Right lobe of liver (tissue), 6 donors: ENCODE measurements around the gene GRM5. TPM values are rescaled to one million over a fixed set of nuclear protein-coding genes. Genes with fewer than 3 reads are reported as not detected.

Experiments used
- ATAC-seq, 4 donors: fragments of 200-7000 bp; cut with Tn5 transposase; one replicate each; pipeline ENCODE4 v1.9.1; 2020; ENCODE audit warnings: mild to moderate bottlenecking in 4 of 4, moderate library complexity in 4 of 4
- DNase-seq, 3 donors: peaks; one replicate each; pipeline ENCODE4 v3.0.0-alpha.2; 2020
- H3K27ac ChIP-seq, 3 donors: fragments of 200-600 bp; one replicate each; pipeline ENCODE4 v1.8.0; 2022
- H3K27me3 ChIP-seq, 2 donors: fragments of 200-600 bp; one replicate each; pipeline ENCODE4 v1.8.0; 2022
- H3K36me3 ChIP-seq, 4 donors: fragments of 200-600 bp; sonication (generic) in 1 of 4; one replicate each; pipeline versions ENCODE4 v1.5.1 to v1.8.0; 2017 to 2022; ENCODE audit warnings: control low read depth in 1 of 4
- H3K4me1 ChIP-seq, 4 donors: fragments of 200-600 bp; sonication (generic) in 1 of 4; one replicate each; pipeline versions ENCODE4 v1.5.1 to v1.8.0; 2017 to 2022; ENCODE audit warnings: control low read depth in 1 of 4
- H3K4me3 ChIP-seq, 3 donors: fragments of 200-600 bp; one replicate each; pipeline ENCODE4 v1.8.0; 2022
- H3K9me3 ChIP-seq, 4 donors: fragments of 200-600 bp; sonication (generic) in 1 of 4; one replicate each; pipeline versions ENCODE4 v1.5.1 to v1.8.0; 2017 to 2022; ENCODE audit warnings: control low read depth in 1 of 4
- CTCF ChIP-seq, 4 donors: fragments of 200-600 bp in 3 of 4; fragments of 450-650 bp in 1 of 4; IDR thresholded peaks; one replicate each; pipeline versions ENCODE4 v1.5.1 to v1.8.0; 2016 to 2022; ENCODE audit warnings: antibody characterized with exemption in 4 of 4, mild to moderate bottlenecking in 2 of 4
- POLR2A ChIP-seq: fragments of 450-650 bp; IDR thresholded peaks from one replicate; pipeline ENCODE4 v1.6.1; 2017; ENCODE audit warnings: antibody characterized with exemption, mild to moderate bottlenecking
- WGBS: methylation state at CpG from one replicate; pipeline ENCODE4 v1.1.6; 2018; ENCODE audit warnings: low coverage, low lambda C conversion rate; ENCODE audit not compliant: insufficient coverage; ENCODE audit errors: missing lambda C conversion rate; 5-methylcytosine and 5-hydroxymethylcytosine counted together
- intact Hi-C, 2 donors: fragments of 100-400 bp; cut with DNase I; formaldehyde crosslinking; loops; one replicate each; pipeline versions ENCODE4 v1.11.2 to v1.14.1; 2022
- total RNA-seq, 6 experiments: library from RNA; depleted of rRNA in 2 of 6; stranded (reverse); fragments of >200 nt in 2 of 6; fragmentation: NEBNext Ultra II Directional in 3 of 6; extraction: Animal tissue kit (Norgen Biotek cat#: 25700) in 3 of 6; gene quantifications; one replicate each; pipeline versions ENCODE4 v1.1.0 to v1.2.4, GENCODE V29; 2016 to 2023
- donor health status: DM: no; HTN: yes; CAD: no.
- donor health status: DM: no; HTN: no; CAD: no.
- donor health status: DM: no; HTN: no; CAD: no.
- donor health status: DM: no; HTN: yes; CAD: no.
- donor health status: DM: no; HTN: yes; CAD: no.

GRM5 gene
- total RNA-seq, 6 experiments from 2014 or later: not detected

GRCh38 chr11:88680806-88681205 lies 385.0 kb downstream of the GRM5 start:
- Histone ChIP-seq H3K9me3 (no peaks in the 10 kb centered on the region), H3K4me1 (no peaks in the 10 kb centered on the region), H3K27me3 (no peaks in the 10 kb centered on the region), H3K36me3 (no peaks in the 10 kb centered on the region), H3K27ac (no peak overlapping the region), H3K4me3 (no peak overlapping the region)
- ATAC-seq (no peak), DNase-seq (no peak)
- 90% methylated on average over 1 of the region's 1 CpG for WGBS
- intact Hi-C loops: no loop called here
- TF ChIP-seq POLR2A (no peak), CTCF (IDR thresholded peaks at IDR 0.05) (no peak)

- no peak overlapping the region for H3K27ac ChIP-seq
These were observed 399.4 kb downstream of the GRM5 start for GRCh38 chr11:88666364-88666763.

GRCh38 chr11:88657076-88657738 lies 408.6 kb downstream of the GRM5 start:
- Histone ChIP-seq H3K9me3 (no peaks in the 10 kb centered on the region), H3K4me1 (no peaks in the 10 kb centered on the region), H3K27me3 (no peaks in the 10 kb centered on the region), H3K4me3 (no peak overlapping the region), H3K27ac (no peak overlapping the region), H3K36me3 (no peaks in the 10 kb centered on the region)
- WGBS: 40% methylated on average over 1 of the region's 1 CpG
- TF ChIP-seq POLR2A (no peak), CTCF (IDR thresholded peaks at IDR 0.05) (no peak)
- no peak for DNase-seq
- intact Hi-C loops: no loop called here
- no peak for ATAC-seq

More at GRCh38 chr11:88666364-88666763, 399.4 kb downstream of the GRM5 start:
- H3K4me3 ChIP-seq: no peak overlapping the region
- intact Hi-C loops: no loop called here
- no peak for DNase-seq
- no peak for ATAC-seq
- no peaks in the 10 kb centered on the region for H3K27me3 ChIP-seq
- 50% methylated on average over 1 of the region's 1 CpG for WGBS
- no peaks in the 10 kb centered on the region for H3K36me3 ChIP-seq
- no peaks in the 10 kb centered on the region for H3K9me3 ChIP-seq
- H3K4me1 ChIP-seq: no peaks in the 10 kb centered on the region
- TF ChIP-seq CTCF (IDR thresholded peaks at IDR 0.05): no peak
- no peak for TF ChIP-seq POLR2A

GRCh38 chr11:88656283-88656682 lies 409.5 kb downstream of the GRM5 start:
- WGBS: 73% methylated on average over 3 of the region's 3 CpGs
- Histone ChIP-seq H3K27ac (no peak overlapping the region), H3K27me3 (no peaks in the 10 kb centered on the region), H3K4me1 (no peaks in the 10 kb centered on the region), H3K36me3 (no peaks in the 10 kb centered on the region), H3K9me3 (no peaks in the 10 kb centered on the region), H3K4me3 (no peak overlapping the region)
- no peak for DNase-seq
- intact Hi-C loops: no loop called here
- ATAC-seq: no peak
- TF ChIP-seq POLR2A: no peak
- no peak for TF ChIP-seq CTCF (IDR thresholded peaks at IDR 0.05)

GRCh38 chr11:88655656-88656055 lies 410.1 kb downstream of the GRM5 start:
- no peaks in the 10 kb centered on the region for H3K4me1 ChIP-seq
- H3K27ac ChIP-seq: no peak overlapping the region
- no peaks in the 10 kb centered on the region for H3K36me3 ChIP-seq
- intact Hi-C loops: no loop called here
- ATAC-seq (no peak), DNase-seq (no peak)
- H3K27me3 ChIP-seq: no peaks in the 10 kb centered on the region
- TF ChIP-seq POLR2A (no peak), CTCF (IDR thresholded peaks at IDR 0.05) (no peak)
- H3K4me3 ChIP-seq: no peak overlapping the region
- no peaks in the 10 kb centered on the region for H3K9me3 ChIP-seq
